ENCODE measurements around the gene USP37.
A peak's percentile ranks its signal among the peaks of the same experiment; 100 is the strongest.

USP37 gene, protein sequence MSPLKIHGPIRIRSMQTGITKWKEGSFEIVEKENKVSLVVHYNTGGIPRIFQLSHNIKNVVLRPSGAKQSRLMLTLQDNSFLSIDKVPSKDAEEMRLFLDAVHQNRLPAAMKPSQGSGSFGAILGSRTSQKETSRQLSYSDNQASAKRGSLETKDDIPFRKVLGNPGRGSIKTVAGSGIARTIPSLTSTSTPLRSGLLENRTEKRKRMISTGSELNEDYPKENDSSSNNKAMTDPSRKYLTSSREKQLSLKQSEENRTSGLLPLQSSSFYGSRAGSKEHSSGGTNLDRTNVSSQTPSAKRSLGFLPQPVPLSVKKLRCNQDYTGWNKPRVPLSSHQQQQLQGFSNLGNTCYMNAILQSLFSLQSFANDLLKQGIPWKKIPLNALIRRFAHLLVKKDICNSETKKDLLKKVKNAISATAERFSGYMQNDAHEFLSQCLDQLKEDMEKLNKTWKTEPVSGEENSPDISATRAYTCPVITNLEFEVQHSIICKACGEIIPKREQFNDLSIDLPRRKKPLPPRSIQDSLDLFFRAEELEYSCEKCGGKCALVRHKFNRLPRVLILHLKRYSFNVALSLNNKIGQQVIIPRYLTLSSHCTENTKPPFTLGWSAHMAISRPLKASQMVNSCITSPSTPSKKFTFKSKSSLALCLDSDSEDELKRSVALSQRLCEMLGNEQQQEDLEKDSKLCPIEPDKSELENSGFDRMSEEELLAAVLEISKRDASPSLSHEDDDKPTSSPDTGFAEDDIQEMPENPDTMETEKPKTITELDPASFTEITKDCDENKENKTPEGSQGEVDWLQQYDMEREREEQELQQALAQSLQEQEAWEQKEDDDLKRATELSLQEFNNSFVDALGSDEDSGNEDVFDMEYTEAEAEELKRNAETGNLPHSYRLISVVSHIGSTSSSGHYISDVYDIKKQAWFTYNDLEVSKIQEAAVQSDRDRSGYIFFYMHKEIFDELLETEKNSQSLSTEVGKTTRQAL

DNA sequence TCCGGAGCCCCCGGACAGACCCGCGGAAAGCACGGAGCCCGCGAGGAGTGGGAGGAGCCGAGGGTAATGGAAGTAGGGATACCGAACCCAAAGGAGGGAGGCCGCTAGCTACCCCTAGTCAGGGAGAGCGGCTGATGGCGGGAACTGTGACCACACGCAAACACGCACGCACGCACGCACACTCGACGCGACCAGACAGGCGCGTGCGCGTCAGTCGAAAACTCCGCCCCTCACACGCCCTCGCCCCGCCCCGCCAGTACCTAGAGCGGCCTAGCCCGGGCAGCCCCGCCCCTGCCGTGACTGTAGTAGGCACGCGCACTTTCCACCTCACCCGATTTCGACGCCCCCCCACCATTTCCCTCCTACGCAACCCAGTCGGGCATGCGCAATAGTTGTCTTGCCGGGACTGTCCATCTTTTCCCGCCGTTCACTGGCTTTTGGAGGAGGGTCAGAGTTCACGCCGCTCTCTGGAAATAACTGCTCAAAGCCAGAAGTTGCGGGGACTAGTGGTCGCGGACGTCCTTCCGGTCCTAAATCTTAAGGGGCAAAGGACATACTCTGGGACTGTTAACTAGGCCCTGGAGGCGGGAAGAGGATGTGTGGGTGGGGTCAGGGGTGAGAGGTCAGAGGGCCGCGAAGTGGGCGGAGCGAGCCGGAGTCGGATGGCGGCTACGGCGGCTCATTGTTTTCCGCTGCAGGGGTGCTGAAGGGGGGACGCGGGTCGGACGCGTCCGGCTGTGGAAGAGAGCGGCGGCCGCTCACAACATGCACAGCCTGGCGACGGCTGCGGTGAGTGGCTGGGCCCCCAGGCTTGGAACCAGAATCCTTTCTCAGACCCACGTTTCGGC, at the start of gene USP37, which contains the start of gene CNOT9:
Gene USP37, minus strand, starts transcription at position 162 of the 848 bp plus-strand sequence. CDS start 9,698 bp downstream, outside the sequence.
Gene CNOT9, plus strand, starts transcription at position 650 of the 848 bp plus-strand sequence. Its CDS starts 116 bp downstream, at position 766.
- DNase-seq, result peak; percentile 99 to 100

GRCh38 chr2:218615868-218616315, 47.7 kb upstream of the USP37 start:
- no peak for DNase-seq

DNA sequence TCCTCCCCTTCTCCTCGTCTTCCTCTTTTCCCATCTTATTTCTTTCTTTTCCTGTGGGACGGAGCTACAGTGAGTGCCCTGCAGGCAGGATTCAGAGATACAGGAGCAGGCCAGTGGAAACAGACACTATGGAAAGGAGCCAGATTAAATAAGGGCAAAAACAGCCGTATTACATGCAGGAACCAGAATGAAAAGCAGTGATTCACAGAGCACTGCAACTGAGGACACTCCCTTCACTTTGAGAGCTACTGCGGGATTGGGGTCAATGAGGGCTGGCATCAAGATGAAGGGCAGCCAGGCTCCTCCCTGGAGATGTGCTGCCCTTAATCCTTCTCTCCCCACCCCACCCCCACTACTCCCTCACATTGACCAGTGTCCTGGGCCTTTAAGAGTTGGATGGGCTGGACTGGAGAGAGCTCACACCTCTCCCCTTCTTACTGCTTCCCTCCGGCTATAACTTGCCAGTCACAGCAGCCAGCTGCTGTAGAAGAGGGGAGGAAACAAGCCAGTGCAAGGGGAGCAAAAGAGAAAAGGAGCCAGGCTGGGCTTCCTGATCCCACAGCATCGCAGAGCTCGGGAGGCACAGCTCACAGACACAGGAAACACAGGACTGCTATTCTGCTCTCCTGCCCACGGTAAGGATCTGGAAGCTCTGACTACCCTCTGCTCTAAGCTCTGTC, 39.4 kb upstream of the USP37 start, which contains the start of gene PLCD4:
Gene PLCD4, plus strand, starts transcription at position 464 of the 680 bp plus-strand sequence. CDS start 7,841 bp downstream, outside the sequence.
- no peak for DNase-seq

DNA sequence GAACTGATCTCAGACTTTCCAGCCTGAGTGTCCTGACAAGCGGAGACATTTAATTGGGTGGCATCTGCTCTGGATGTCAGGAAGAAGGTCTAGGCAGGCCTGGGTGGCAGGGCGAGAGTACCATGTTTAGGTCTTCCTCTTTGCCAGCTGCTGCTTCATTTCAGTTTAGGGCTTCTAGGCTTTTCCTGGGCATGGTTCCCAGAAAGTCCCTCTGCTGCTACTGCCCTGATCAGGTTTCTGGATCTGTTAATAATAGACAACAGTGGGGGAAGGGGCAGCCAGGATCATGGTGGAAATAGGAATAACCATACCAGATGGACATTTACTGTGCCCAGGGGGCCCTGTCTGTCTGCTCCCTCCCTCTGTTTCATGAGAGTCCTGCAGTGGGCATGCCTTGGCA, 37.3 kb upstream of the USP37 start:
- no peak for DNase-seq

DNA sequence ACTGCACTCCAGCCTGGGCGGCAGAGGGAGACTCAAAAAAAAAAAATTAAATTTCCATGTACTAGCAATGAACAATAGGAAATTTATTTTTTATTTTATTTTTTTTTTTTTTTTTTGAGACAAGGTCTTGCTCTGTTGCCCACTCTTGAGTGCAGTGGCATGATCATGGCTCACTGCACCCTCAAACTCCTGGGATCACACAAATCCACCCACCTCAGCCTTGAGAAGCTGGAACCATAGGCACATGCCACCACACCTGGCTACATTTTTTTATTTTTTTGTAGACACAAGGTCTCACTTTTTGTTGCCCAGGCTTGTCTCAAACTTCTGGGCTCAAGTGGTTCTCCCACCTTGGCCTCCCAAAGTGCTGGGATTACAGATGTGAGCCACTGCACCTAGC, 17.4 kb upstream of the USP37 start:
- no peak for DNase-seq

DNA sequence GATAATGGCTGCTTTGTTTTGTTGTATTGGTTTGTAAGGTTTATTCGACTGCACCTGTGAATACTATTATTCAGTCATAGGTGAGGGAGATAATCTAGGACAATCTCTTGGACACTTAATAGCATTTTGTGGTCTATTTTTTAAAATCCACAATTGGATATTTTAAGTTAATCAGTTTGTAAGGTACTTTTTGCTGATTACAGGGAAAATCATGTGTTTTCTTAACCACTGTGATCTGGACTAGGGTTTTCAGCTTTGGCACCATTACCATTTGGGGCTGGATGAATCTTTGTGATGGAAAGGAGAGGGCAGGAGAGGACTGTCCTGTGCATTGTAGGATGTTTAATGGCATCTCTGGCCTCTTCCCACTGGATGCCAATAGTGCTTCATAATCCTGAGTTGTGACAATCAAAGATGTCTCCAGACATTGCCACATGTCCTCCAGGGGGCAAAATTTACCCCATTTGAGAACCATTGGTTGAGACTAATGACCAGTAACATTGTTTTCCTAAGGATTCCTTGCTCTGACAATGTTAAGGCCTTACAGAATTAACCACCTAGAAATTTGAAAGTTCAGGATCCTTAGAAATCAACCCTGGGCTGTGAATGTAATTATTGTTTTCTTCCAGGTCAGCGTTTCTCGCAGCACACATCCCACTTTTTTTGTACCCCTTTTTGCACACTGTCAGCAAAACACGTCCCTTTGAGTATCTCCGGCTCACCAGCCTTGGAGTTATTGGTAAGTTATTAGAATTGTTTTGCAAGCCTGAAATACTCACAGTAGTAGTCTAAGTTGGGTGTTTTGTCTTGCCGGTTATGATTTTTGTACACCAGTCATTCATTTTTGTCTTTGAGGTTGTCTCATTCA, 16.1 kb upstream of the USP37 start:
- no peak for DNase-seq

DNA sequence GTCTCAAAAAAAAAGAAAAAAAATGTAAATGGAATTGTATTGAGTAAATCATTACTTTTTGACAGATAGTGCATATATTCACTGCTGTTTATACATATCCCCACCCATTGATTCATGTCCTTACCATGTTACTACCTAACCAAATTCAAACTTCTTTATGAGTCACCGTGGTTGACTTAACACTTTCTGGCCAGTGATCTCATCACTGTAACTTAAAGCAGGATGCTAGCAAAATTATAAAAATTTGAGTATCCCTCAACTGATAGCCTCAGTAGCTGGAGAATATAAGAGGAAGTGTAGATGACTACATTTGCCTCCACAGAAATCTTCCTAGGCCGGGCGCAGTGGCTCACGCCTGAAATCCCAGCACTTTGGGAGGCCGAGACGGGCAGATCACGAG, 13.9 kb upstream of the USP37 start:
- no peak for DNase-seq

GRCh38 chr2:218578272-218578877, 10.2 kb upstream of the USP37 start:
- no peak for DNase-seq

- no peak for DNase-seq
Measured at GRCh38 chr2:218577482-218578220, 9.5 kb upstream of the USP37 start.

DNA sequence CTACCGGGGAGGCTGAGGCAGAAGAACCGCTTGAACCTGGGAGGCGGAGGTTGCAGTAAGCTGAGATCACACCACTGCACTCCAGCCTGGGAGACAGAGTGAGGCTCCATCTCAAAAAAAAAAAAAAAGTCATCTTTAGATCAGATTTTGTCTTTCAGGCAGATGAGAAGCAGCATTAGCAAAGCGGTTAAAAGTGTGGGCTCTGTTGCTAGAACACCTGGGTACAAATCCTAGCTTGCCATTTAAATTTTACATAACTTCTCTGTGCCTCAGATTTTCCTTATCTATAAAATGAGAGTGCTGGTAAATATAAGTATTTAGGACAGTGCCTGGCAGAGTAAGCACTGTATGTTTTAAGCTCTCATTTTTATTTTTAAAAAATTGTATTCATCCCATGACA, 8.7 kb upstream of the USP37 start:
- DNase-seq, result no peak

- no peak for DNase-seq
Measured at GRCh38 chr2:218570850-218571249, 2.7 kb upstream of the USP37 start.

GRCh38 chr2:218569661-218570500, 1.7 kb upstream of the USP37 start:
- no peak for DNase-seq

- DNase-seq, result peak; percentile 49 to 50
Measured at GRCh38 chr2:218569038-218569431, 884 bp upstream of the USP37 start.

GRCh38 chr2:218567797-218568189, 358 bp downstream of the USP37 start:
- peak in 1 of 2 experiments; percentile 82 for DNase-seq

- DNase-seq, result no peak
Measured at GRCh38 chr2:218566296-218566695, 1.9 kb downstream of the USP37 start.

DNA sequence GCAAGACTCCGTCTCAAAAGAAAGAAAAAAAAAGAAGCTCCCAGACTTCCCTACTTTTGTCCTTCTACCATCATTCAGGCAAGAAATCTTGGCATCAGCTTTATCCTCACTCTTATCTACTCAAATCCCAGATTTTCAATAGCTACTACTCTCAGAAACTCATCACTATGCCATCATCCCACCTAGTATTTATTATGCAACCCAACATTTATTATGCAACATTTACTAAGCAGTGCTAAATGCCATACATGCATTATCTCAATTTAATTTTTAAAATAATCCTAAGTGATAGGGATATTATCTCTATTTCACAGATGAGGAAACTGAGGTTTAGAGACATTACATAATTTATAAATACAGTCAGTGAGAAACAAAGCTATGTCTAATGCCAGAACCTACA, 4.1 kb downstream of the USP37 start:
- DNase-seq, result no peak

- DNase-seq, result no peak
Measured at GRCh38 chr2:218558986-218559385, 9.2 kb downstream of the USP37 start.

DNA sequence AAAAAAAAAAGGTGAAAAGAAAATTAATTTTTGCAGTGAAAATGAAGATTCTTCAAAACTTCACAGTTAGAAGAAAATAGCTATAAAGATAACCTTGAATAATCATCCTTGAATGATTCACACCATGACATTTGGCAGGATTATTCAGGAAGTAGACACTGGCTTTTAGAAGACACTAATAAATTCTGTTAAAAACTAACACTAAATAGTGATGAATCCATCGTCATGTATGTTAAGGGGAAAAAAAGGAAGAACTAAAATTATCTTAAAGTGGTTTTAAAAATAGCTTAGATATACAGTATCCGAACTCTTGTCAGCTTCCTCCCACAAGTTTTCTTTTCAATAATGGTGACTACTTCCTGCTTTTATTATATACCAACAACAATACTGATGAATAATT, 10.2 kb downstream of the USP37 start:
- no peak for DNase-seq

DNA sequence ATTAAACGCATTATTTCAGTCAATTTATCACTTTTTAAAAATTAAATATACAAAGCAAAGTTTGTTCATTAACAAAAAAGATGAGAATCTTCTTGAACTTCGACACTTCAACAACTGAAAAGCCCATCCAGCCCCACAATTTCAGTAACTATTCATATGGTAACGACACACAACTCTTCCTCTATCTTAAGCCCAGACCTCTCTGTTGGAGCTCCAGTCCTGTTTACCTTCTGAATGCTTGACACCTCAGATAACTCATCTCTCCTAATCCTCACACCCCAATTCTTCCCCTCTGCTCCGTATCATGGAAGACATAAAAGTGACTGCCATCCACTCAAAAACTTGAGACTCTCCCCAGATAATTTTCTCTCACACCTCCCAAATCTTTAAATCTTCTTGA, 12.6 kb downstream of the USP37 start:
- DNase-seq, result no peak

All from stimulated activated CD4-positive, alpha-beta T cell treated with anti-CD3 and anti-CD28 coated beads, Interleukin-4, amount 100 ng/mL, for 4 hours (primary cell).